ENCODE measurements around the gene RHCE.
"Not testable (repeated sequence)": the region's sequence is repeated elsewhere in the genome, so short reads cannot be mapped to it uniquely, and the experiment has no call there.

DNA sequence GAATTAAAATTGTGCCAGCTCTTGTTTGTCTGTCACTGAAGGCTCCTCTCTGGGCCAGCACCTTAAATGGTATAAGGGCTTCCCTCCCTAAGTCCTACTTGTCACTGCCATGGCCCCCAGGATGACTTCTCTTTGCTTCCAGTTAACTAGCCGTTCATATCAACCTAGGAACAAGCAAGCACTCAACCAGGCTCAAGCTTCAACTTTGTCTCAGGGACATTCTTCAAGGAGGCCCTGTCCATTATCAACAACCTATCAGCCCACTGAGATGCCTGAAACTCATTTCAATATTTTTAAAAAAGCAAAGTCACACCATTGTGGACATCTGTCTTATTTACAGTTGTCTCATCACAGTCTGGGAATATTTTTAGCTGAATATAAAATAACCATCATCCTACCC lies 1.3 kb downstream of the RHCE start:
- TF ChIP-seq, protein P1, sequence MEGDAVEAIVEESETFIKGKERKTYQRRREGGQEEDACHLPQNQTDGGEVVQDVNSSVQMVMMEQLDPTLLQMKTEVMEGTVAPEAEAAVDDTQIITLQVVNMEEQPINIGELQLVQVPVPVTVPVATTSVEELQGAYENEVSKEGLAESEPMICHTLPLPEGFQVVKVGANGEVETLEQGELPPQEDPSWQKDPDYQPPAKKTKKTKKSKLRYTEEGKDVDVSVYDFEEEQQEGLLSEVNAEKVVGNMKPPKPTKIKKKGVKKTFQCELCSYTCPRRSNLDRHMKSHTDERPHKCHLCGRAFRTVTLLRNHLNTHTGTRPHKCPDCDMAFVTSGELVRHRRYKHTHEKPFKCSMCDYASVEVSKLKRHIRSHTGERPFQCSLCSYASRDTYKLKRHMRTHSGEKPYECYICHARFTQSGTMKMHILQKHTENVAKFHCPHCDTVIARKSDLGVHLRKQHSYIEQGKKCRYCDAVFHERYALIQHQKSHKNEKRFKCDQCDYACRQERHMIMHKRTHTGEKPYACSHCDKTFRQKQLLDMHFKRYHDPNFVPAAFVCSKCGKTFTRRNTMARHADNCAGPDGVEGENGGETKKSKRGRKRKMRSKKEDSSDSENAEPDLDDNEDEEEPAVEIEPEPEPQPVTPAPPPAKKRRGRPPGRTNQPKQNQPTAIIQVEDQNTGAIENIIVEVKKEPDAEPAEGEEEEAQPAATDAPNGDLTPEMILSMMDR (conservative IDR thresholded peaks at IDR 0.05; ENCODE audit: low read depth, low read length), result not testable (repeated sequence)
- TF ChIP-seq EZH2 (IDR thresholded peaks at IDR 0.05; ENCODE audit: borderline replicate concordance, low read depth, low read length, poor library complexity, severe bottlenecking), result not testable (repeated sequence)

Data from A673 (cell line).